ENCODE results near the gene TBC1D7.

DNA sequence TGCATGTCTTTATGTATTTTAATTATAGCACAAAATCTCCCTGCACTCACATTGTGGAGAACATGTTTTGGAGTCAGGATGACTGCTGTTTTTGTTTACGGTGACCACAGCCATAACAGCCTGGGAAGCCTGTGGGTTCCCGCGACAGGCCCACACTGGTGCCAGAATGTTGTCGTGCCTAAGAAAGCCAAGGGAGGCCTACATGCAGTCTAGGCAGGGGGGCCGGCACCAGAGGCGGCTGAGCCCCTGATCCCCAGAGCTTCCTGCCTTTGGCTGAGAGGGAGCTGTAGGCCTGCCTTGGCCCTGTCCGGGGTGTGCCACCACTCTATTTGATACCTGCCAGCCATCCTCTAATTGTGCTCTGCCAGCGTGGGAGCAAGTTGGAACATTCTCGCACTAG lies 46.7 kb downstream of the TBC1D7 start:
- TF ChIP-seq, protein P1, sequence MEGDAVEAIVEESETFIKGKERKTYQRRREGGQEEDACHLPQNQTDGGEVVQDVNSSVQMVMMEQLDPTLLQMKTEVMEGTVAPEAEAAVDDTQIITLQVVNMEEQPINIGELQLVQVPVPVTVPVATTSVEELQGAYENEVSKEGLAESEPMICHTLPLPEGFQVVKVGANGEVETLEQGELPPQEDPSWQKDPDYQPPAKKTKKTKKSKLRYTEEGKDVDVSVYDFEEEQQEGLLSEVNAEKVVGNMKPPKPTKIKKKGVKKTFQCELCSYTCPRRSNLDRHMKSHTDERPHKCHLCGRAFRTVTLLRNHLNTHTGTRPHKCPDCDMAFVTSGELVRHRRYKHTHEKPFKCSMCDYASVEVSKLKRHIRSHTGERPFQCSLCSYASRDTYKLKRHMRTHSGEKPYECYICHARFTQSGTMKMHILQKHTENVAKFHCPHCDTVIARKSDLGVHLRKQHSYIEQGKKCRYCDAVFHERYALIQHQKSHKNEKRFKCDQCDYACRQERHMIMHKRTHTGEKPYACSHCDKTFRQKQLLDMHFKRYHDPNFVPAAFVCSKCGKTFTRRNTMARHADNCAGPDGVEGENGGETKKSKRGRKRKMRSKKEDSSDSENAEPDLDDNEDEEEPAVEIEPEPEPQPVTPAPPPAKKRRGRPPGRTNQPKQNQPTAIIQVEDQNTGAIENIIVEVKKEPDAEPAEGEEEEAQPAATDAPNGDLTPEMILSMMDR (conservative IDR thresholded peaks at IDR 0.05 in 1 of 2, IDR thresholded peaks at IDR 0.05 in 1 of 2; ENCODE audit: extremely low read depth in 1 of 2, insufficient read depth in 1 of 2, low read depth in 1 of 2, low read length in 2 of 2): no peak
- TF ChIP-seq EZH2 (IDR thresholded peaks at IDR 0.05; ENCODE audit: borderline replicate concordance, low read length): no peak
